ENCODE measurements around the gene CYP2J2.

DNA sequence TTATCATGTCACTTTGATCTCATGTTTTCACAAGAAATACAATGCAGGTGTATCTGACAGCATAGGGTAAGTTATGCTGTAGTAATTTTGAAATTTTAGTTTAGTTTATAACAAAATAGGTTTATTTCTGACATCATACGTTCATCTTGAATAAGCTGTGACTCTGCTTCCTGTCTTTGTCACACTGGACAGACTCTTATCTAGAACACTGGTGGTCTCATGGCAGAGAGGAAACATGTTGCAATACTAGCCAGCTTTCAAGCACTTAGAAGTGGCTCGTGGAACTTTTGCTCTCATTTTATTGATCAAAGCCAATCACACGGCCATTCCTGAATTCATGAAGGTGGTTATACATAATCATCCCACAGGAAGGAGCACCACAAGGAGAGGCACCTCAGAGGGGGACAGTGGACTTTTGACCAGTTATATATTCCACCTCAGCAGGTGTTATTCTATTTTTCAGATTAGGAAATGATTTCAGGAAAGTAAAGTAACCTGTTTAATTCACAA is 46.5 kb downstream of the CYP2J2 start:
- TF ChIP-seq, protein P1, sequence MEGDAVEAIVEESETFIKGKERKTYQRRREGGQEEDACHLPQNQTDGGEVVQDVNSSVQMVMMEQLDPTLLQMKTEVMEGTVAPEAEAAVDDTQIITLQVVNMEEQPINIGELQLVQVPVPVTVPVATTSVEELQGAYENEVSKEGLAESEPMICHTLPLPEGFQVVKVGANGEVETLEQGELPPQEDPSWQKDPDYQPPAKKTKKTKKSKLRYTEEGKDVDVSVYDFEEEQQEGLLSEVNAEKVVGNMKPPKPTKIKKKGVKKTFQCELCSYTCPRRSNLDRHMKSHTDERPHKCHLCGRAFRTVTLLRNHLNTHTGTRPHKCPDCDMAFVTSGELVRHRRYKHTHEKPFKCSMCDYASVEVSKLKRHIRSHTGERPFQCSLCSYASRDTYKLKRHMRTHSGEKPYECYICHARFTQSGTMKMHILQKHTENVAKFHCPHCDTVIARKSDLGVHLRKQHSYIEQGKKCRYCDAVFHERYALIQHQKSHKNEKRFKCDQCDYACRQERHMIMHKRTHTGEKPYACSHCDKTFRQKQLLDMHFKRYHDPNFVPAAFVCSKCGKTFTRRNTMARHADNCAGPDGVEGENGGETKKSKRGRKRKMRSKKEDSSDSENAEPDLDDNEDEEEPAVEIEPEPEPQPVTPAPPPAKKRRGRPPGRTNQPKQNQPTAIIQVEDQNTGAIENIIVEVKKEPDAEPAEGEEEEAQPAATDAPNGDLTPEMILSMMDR (IDR thresholded peaks at IDR 0.05 in 4 of 5, conservative IDR thresholded peaks at IDR 0.05 in 1 of 5) = no peak
- no peak for TF ChIP-seq POLR2A (IDR thresholded peaks at IDR 0.05)
